ENCODE data around the gene SHB. TPM values are rescaled to one million over a fixed set of nuclear protein-coding genes. Genes with fewer than 3 reads are reported as not detected.

Gene SHB
- polyA plus RNA-seq, 1 donor (not counting 4 experiments of a cell fraction or from before 2014, with no cell fraction given), result 10.9 TPM

DNA sequence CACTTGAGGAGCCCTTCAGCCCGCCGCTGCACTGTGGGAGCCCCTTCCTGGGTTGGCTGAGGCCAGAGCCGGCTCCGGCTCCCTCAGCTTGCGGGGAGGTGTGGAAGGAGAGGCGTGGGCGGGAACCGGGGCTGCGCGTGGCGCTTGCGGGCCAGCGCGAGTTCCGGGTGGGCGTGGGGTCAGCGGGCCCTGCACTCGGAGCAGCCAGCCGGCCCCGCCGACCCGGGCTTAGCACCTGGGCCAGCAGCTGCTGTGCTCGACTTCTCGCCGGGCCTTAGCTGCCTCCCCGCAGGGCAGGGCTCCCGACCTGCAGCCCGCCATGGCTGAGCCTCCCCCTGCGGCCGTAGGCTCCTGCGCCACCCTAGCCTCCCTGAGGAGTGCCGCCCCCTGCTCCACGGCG is 6.2 kb upstream of the SHB start:
- no peaks in the 10 kb centered on the region for H3K79me2 ChIP-seq (ENCODE audit: control insufficient read depth, insufficient read depth, low read length)
- no peaks in the 10 kb centered on the region for H3K36me3 ChIP-seq (ENCODE audit: control insufficient read depth in 2 of 2, extremely low read depth in 1 of 2, insufficient read depth in 2 of 2, low read length in 2 of 2)
- no peak overlapping the region for H3K27ac ChIP-seq (ENCODE audit: control insufficient read depth, insufficient read depth, low read length)
- H3K4me3 ChIP-seq (ENCODE audit: control insufficient read depth in 2 of 3, extremely low read depth in 1 of 3, insufficient read depth in 2 of 3, low read depth in 1 of 3, low read length in 3 of 3), result no peak overlapping the region
- TF ChIP-seq EZH2 (IDR thresholded peaks at IDR 0.05; ENCODE audit: low read length), result no peak
- TF ChIP-seq, protein P1, sequence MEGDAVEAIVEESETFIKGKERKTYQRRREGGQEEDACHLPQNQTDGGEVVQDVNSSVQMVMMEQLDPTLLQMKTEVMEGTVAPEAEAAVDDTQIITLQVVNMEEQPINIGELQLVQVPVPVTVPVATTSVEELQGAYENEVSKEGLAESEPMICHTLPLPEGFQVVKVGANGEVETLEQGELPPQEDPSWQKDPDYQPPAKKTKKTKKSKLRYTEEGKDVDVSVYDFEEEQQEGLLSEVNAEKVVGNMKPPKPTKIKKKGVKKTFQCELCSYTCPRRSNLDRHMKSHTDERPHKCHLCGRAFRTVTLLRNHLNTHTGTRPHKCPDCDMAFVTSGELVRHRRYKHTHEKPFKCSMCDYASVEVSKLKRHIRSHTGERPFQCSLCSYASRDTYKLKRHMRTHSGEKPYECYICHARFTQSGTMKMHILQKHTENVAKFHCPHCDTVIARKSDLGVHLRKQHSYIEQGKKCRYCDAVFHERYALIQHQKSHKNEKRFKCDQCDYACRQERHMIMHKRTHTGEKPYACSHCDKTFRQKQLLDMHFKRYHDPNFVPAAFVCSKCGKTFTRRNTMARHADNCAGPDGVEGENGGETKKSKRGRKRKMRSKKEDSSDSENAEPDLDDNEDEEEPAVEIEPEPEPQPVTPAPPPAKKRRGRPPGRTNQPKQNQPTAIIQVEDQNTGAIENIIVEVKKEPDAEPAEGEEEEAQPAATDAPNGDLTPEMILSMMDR (optimal IDR thresholded peaks at IDR 0.05 in 1 of 3, IDR thresholded peaks at IDR 0.05 in 1 of 3, conservative IDR thresholded peaks at IDR 0.05 in 1 of 3; ENCODE audit: extremely low read depth in 1 of 3, insufficient read depth in 2 of 3, low read length in 3 of 3), result no peak
- H2AFZ ChIP-seq (ENCODE audit: control insufficient read depth, low read length), result no peak overlapping the region
- no peaks in the 10 kb centered on the region for H4K20me1 ChIP-seq (ENCODE audit: control insufficient read depth, extremely low read depth, insufficient read depth, low read length)
- FAIRE-seq (no peak), DNase-seq (ENCODE audit: low read depth, low spot score) (no peak)
- dilution Hi-C loops (cut with MboI; ENCODE audit: extremely low pct_ligation_motif_present, low sequenced_read_pairs), result no loop called here
- no peaks in the 10 kb centered on the region for H3K9me3 ChIP-seq (ENCODE audit: control insufficient read depth, low read depth, low read length)
- peaks cover 16% of the 10 kb centered on the region for H3K4me1 ChIP-seq (ENCODE audit: control insufficient read depth, extremely low read depth, insufficient read depth, low read length)
- no peak overlapping the region for H3K9ac ChIP-seq (ENCODE audit: control insufficient read depth, extremely low read depth, insufficient read depth, low read length)
- no peaks in the 10 kb centered on the region for H3K9me1 ChIP-seq (ENCODE audit: control insufficient read depth, extremely low read depth, insufficient read depth, low read length)
- no peaks in the 10 kb centered on the region for H3K27me3 ChIP-seq (ENCODE audit: control insufficient read depth, extremely low read depth, insufficient read depth, low read length)
- no peak overlapping the region for H3K4me2 ChIP-seq (ENCODE audit: control insufficient read depth, extremely low read depth, insufficient read depth, low read depth, low read length)

DNA sequence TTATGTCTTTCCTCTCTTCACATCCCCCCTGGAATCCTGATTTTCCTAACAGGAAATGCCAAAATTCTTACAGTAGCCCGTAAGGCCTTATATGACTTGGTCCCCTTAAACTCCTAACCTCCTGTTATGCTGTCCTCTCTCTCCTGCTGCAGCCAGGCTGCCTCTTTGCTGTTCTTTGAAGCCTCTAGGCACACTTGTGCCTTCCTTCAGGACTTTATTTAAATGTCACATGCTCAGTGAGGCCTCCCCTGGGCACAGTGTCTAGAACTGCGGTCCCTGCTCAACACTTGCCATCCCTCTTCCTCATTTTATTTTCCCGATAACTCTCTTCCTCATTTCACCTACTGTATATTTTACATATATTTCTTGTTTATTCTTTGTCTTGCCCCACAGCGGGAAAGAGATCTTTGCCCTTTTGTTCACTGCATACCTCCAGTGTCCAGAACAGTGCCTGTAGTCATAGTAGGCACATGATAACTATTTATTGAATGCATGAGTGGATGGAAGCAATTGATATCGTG is 5.5 kb upstream of the SHB start:
- dilution Hi-C loops (cut with MboI; ENCODE audit: extremely low pct_ligation_motif_present, low sequenced_read_pairs), result loop anchor here (25.0 kb wide), 1 partner anchor 88 kb away; no protein-coding TSS in a partner anchor
- no peak overlapping the region for H3K4me3 ChIP-seq (ENCODE audit: control insufficient read depth in 2 of 3, extremely low read depth in 1 of 3, insufficient read depth in 2 of 3, low read depth in 1 of 3, low read length in 3 of 3)
- peaks cover 18% of the 10 kb centered on the region for H3K4me1 ChIP-seq (ENCODE audit: control insufficient read depth, extremely low read depth, insufficient read depth, low read length)
- H3K9me1 ChIP-seq (ENCODE audit: control insufficient read depth, extremely low read depth, insufficient read depth, low read length), result no peaks in the 10 kb centered on the region
- no peaks in the 10 kb centered on the region for H3K79me2 ChIP-seq (ENCODE audit: control insufficient read depth, insufficient read depth, low read length)
- H4K20me1 ChIP-seq (ENCODE audit: control insufficient read depth, extremely low read depth, insufficient read depth, low read length), result no peaks in the 10 kb centered on the region
- H2AFZ ChIP-seq (ENCODE audit: control insufficient read depth, low read length), result no peak overlapping the region
- H3K4me2 ChIP-seq (ENCODE audit: control insufficient read depth, extremely low read depth, insufficient read depth, low read depth, low read length), result no peak overlapping the region
- no peak for TF ChIP-seq EZH2 (IDR thresholded peaks at IDR 0.05; ENCODE audit: low read length)
- TF ChIP-seq, protein P1 (optimal IDR thresholded peaks at IDR 0.05 in 1 of 3, IDR thresholded peaks at IDR 0.05 in 1 of 3, conservative IDR thresholded peaks at IDR 0.05 in 1 of 3; ENCODE audit: extremely low read depth in 1 of 3, insufficient read depth in 2 of 3, low read length in 3 of 3), result no peak
- H3K9ac ChIP-seq (ENCODE audit: control insufficient read depth, extremely low read depth, insufficient read depth, low read length), result no peak overlapping the region
- no peaks in the 10 kb centered on the region for H3K36me3 ChIP-seq (ENCODE audit: control insufficient read depth in 2 of 2, extremely low read depth in 1 of 2, insufficient read depth in 2 of 2, low read length in 2 of 2)
- DNase-seq (ENCODE audit: low read depth, low spot score), result no peak
- no peaks in the 10 kb centered on the region for H3K27me3 ChIP-seq (ENCODE audit: control insufficient read depth, extremely low read depth, insufficient read depth, low read length)
- no peak overlapping the region for H3K27ac ChIP-seq (ENCODE audit: control insufficient read depth, insufficient read depth, low read length)
- H3K9me3 ChIP-seq (ENCODE audit: control insufficient read depth, low read depth, low read length), result no peaks in the 10 kb centered on the region
- no peak for FAIRE-seq
